Measurements from ENCODE around the gene CD7.

The CD7 gene

GRCh38 chr17:82342361-82343079 is 25.1 kb upstream of the CD7 start:
- Histone ChIP-seq H3K9me2 (replicated peaks; ENCODE audit: control insufficient read depth, low read length) (no peaks in the 10 kb centered on the region), H3K36me3 (ENCODE audit: control insufficient read depth, low read length) (no peaks in the 10 kb centered on the region), H4K20me1 (ENCODE audit: control insufficient read depth, insufficient read depth, low read depth, low read length) (no peaks in the 10 kb centered on the region), H3K4me2 (ENCODE audit: low read length) (no peak overlapping the region), H3K9me3 (ENCODE audit: control insufficient read depth, insufficient read depth, low read length) (no peaks in the 10 kb centered on the region), H3K79me2 (ENCODE audit: control insufficient read depth, low read length) (no peaks in the 10 kb centered on the region), H3K27ac (ENCODE audit: low read depth, low read length) (no peak overlapping the region), H3K27me3 (ENCODE audit: control insufficient read depth, low read length) (peaks cover 11% of the 10 kb centered on the region), H3K4me1 (ENCODE audit: control insufficient read depth, low read length) (peaks cover 9% of the 10 kb centered on the region), H3K4me3 (ENCODE audit: low read length) (no peak overlapping the region), H3F3A (ENCODE audit: control insufficient read depth, insufficient read depth) (no peaks in the 10 kb centered on the region; the same call in 1 of the 2 replicates)
- TF ChIP-seq CTCF (IDR thresholded peaks at IDR 0.05; ENCODE audit: low read depth, low read length, poor library complexity, severe bottlenecking) (no peak), EZH2phosphoT487 (IDR thresholded peaks at IDR 0.05; ENCODE audit: borderline replicate concordance, low read length) (no peak)

DNA sequence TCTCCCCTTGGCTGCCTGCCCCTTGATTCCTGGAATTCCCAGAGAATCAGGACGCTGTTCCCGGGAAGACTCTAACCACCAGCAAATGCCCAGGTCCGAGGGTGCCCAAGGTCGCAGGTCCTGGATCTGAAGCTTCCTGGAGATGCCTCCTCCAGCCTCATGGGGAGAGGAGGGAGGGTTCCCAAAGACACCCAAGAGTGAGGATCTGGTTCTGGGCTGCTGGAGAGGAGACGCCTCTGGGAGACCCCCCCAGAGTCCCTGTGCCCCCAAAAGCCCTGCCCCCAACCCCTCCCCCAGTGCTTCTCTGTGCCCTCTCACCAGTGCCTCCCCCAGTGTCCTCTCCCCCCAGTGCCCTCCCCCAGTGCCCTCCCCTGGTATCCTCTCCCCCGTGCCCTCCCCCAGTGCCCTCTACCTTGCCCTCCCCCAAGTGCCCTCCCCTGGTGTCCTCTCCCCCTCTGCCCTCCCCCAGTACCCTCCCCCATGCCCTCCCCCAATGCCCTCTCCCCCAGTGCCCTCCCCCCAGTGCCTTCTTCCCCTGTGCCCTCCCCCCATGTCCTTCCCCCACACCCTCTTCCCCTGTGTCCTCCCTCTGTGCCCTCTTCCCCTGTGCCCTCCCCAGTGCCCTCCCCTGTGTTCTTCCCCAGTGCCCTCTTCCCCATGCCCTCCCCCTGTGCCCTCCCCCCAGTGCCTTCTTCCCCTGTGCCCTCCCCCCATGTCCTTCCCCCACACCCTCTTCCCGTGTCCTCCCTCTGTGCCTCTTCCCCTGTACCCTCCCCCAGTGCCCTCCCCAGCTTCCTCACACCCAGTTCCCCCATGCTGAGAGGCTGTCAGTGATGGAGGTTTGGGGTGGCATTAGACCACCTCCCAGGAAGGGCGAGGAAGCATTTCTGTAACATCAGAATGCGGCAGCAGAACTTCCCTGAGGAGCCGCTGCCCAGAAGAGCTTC is 22.5 kb upstream of the CD7 start:
- Histone ChIP-seq H3K4me1 (ENCODE audit: control insufficient read depth, low read length) (peaks cover 16% of the 10 kb centered on the region), H3F3A (ENCODE audit: control insufficient read depth, insufficient read depth) (peaks cover 4% of the 10 kb centered on the region), H3K9me3 (ENCODE audit: control insufficient read depth, insufficient read depth, low read length) (no peaks in the 10 kb centered on the region), H3K79me2 (ENCODE audit: control insufficient read depth, low read length) (no peaks in the 10 kb centered on the region), H3K27me3 (ENCODE audit: control insufficient read depth, low read length) (peaks cover 30% of the 10 kb centered on the region), H3K9me2 (replicated peaks; ENCODE audit: control insufficient read depth, low read length) (no peaks in the 10 kb centered on the region), H3K27ac (ENCODE audit: low read depth, low read length) (no peak overlapping the region), H3K4me2 (ENCODE audit: low read length) (no peak overlapping the region), H4K20me1 (ENCODE audit: control insufficient read depth, insufficient read depth, low read depth, low read length) (no peaks in the 10 kb centered on the region), H3K36me3 (ENCODE audit: control insufficient read depth, low read length) (no peaks in the 10 kb centered on the region), H3K4me3 (ENCODE audit: low read length) (no peak overlapping the region)
- TF ChIP-seq EZH2phosphoT487 (IDR thresholded peaks at IDR 0.05; ENCODE audit: borderline replicate concordance, low read length) (no peak), CTCF (IDR thresholded peaks at IDR 0.05; ENCODE audit: low read depth, low read length, poor library complexity, severe bottlenecking) (no peak)

- Histone ChIP-seq H3F3A (ENCODE audit: control insufficient read depth, insufficient read depth) (peaks cover 4% of the 10 kb centered on the region), H3K9me2 (replicated peaks; ENCODE audit: control insufficient read depth, low read length) (no peaks in the 10 kb centered on the region), H3K4me2 (ENCODE audit: low read length) (no peak overlapping the region), H3K79me2 (ENCODE audit: control insufficient read depth, low read length) (no peaks in the 10 kb centered on the region), H3K36me3 (ENCODE audit: control insufficient read depth, low read length) (no peaks in the 10 kb centered on the region), H4K20me1 (ENCODE audit: control insufficient read depth, insufficient read depth, low read depth, low read length) (no peaks in the 10 kb centered on the region), H3K27me3 (ENCODE audit: control insufficient read depth, low read length) (peaks cover 39% of the 10 kb centered on the region), H3K4me1 (ENCODE audit: control insufficient read depth, low read length) (peaks cover 21% of the 10 kb centered on the region), H3K9me3 (ENCODE audit: control insufficient read depth, insufficient read depth, low read length) (no peaks in the 10 kb centered on the region), H3K27ac (ENCODE audit: low read depth, low read length) (no peak overlapping the region), H3K4me3 (ENCODE audit: low read length) (no peak overlapping the region)
- TF ChIP-seq EZH2phosphoT487 (IDR thresholded peaks at IDR 0.05; ENCODE audit: borderline replicate concordance, low read length): no peak
- TF ChIP-seq CTCF (IDR thresholded peaks at IDR 0.05; ENCODE audit: low read depth, low read length, poor library complexity, severe bottlenecking): no peak
Observed at GRCh38 chr17:82338858-82339633, 21.6 kb upstream of the CD7 start.

All from DOHH2 (cell line).